Activated naive CD4-positive, alpha-beta T cell (primary cell): ENCODE results near the gene LTBP1.
"Not testable (repeated sequence)": the region's sequence is repeated elsewhere in the genome, so short reads cannot be mapped to it uniquely, and the experiment has no call there.

Source experiments
- DNase-seq, 4 experiments: peaks; one replicate each; lab custom pipeline; 2025; lab: John Stamatoyannopoulos, UW

LTBP1 gene

GRCh38 chr2:33145459-33145858 is 198.7 kb downstream of the LTBP1 start:
- DNase-seq = no peak

- no peak for DNase-seq
Observed at GRCh38 chr2:33146102-33146501, 199.3 kb downstream of the LTBP1 start.

- DNase-seq = no peak
Observed at GRCh38 chr2:33153008-33153407, 206.3 kb downstream of the LTBP1 start.

GRCh38 chr2:33158482-33159003 is 211.8 kb downstream of the LTBP1 start:
- DNase-seq = no peak

GRCh38 chr2:33160191-33160590 is 213.4 kb downstream of the LTBP1 start:
- DNase-seq = no peak

GRCh38 chr2:33166287-33166881 is 219.6 kb downstream of the LTBP1 start:
- no peak for DNase-seq

- DNase-seq = no peak
Observed at GRCh38 chr2:33167622-33168245, 221.0 kb downstream of the LTBP1 start.

GRCh38 chr2:33168425-33168824 is 221.7 kb downstream of the LTBP1 start:
- DNase-seq = no peak

- DNase-seq = no peak
Observed at GRCh38 chr2:33168922-33169321, 222.2 kb downstream of the LTBP1 start.

GRCh38 chr2:33170251-33170650 is 223.5 kb downstream of the LTBP1 start:
- DNase-seq = not testable (repeated sequence)

GRCh38 chr2:33177627-33178026 is 230.9 kb downstream of the LTBP1 start:
- no peak for DNase-seq

- DNase-seq = no peak
Observed at GRCh38 chr2:33178209-33178608, 231.5 kb downstream of the LTBP1 start.

GRCh38 chr2:33180915-33181314 is 234.2 kb downstream of the LTBP1 start:
- DNase-seq = no peak

GRCh38 chr2:33181466-33181865 is 234.7 kb downstream of the LTBP1 start:
- DNase-seq = no peak

GRCh38 chr2:33184041-33184440 is 237.3 kb downstream of the LTBP1 start:
- DNase-seq = no peak

- no peak for DNase-seq
Observed at GRCh38 chr2:33186937-33187336, 240.2 kb downstream of the LTBP1 start.

- no peak for DNase-seq
Observed at GRCh38 chr2:33188799-33189198, 242.0 kb downstream of the LTBP1 start.

- no peak for DNase-seq
Observed at GRCh38 chr2:33190393-33190937, 243.7 kb downstream of the LTBP1 start.

- no peak for DNase-seq
Observed at GRCh38 chr2:33195891-33196290, 249.1 kb downstream of the LTBP1 start.

GRCh38 chr2:33196700-33197099 is 249.9 kb downstream of the LTBP1 start:
- no peak for DNase-seq

- DNase-seq = no peak
Observed at GRCh38 chr2:33197198-33197938, 250.6 kb downstream of the LTBP1 start.

GRCh38 chr2:33202641-33203522 is 256.1 kb downstream of the LTBP1 start:
- no peak for DNase-seq
